NCI-H1417 (cell line): ENCODE measurements around the gene HLA-DOB.

Experiments
- DNase-seq, 3 experiments: peaks; one replicate each; lab custom pipeline; 2025; lab: John Stamatoyannopoulos, UW

The HLA-DOB gene

DNA sequence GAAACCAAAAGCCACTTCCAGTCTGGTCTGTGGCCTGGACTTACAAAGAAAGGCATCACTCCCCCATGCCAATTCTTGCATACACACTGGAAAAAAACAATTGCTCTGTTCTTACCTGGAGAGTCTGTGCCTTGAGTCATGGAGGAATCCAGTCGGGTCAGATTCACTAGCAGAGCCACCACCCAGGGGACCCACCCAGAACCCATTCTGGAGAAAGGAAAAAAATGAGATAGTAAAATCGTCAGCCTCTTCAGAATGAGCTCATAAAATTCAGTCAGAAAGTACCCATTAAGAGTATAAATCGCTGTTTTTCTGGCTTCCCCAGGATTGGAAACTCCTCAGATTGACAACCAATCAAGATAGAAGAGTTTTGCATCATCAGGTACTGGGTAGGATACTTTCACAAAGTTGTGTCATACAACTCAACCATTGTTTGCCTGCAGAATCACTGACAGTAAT lies at the start of gene HLA-DOB:
Gene HLA-DOB (minus strand): TSS at position 257 of the 459 bp plus-strand sequence. CDS start 51 bp downstream, at position 206.
- DNase-seq: no peak

GRCh38 chr6:32865724-32866443 lies 49.1 kb upstream of the HLA-DOB start:
- no peak for DNase-seq

GRCh38 chr6:32862725-32863124 lies 45.9 kb upstream of the HLA-DOB start:
- no peak for DNase-seq

DNA sequence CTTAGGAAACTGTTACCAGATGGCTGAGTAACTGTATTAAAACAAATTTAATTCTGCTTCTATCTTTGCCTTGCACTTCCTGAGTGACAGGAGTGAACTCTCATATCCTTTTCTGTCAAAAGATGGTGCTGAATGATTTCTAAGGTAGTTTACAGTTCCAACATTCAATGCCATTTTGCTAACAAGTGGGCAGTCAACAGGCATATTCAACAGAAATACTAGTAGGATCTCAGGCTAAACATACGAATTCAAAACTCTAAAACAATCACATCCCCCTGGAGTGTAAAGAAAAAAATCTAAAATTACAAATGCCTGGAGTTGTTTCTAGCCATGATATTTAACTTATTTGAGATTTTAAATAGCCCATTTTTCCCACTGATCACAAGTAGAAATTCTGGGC lies 43.9 kb upstream of the HLA-DOB start:
- no peak for DNase-seq

GRCh38 chr6:32858194-32858593 lies 41.4 kb upstream of the HLA-DOB start:
- DNase-seq: no peak

- DNase-seq: no peak
Observed at GRCh38 chr6:32857156-32857891, 40.5 kb upstream of the HLA-DOB start.

DNA sequence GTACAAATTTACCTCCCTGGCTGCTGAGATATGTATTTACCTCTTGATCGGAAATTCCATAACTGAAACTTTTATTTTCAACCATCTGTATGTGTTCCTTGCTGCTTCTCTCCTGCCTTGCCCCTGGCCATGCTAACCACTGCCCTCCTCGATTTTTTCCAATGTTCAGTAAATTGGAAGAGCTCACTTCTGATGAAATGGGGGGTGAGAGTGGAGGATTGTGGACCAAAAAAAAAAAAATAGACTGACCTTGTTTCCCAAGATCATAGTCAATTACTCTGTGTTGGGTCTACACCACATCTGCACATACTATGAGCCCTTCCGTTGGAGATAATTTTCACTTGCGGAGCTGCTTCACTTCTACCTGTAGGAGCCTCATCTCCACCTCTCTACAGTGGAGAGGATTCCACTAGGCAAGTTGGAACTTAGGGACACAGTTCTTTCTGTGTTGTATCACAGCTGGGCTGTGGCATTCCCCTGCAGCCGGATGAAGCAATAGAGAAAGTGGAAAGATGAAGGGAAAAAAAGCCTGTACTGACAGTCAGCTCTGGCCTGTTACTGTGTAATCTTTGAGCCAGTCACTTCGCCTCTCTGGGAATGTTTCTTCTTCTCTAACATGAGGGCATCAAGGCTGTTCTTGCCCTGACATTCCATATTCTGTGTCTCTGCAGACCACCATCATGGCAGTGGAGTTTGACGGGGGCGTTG lies 38.8 kb upstream of the HLA-DOB start:
- no peak for DNase-seq

- DNase-seq: peak in 2 of 3 experiments; percentile 36 to 42
Observed at GRCh38 chr6:32854376-32855178, 37.8 kb upstream of the HLA-DOB start.

GRCh38 chr6:32853541-32854375 lies 37.0 kb upstream of the HLA-DOB start, which contains the start of the genes PSMB9 and TAP1:
TSS of gene PSMB9 (plus strand) at chr6:32854192. CDS start at chr6:32854230, 38 bp downstream.
TSS of gene TAP1 (minus strand) at chr6:32853704. CDS start at chr6:32853636, 68 bp downstream.
- DNase-seq: peak; percentile 75 to 92 (median 83)

DNA sequence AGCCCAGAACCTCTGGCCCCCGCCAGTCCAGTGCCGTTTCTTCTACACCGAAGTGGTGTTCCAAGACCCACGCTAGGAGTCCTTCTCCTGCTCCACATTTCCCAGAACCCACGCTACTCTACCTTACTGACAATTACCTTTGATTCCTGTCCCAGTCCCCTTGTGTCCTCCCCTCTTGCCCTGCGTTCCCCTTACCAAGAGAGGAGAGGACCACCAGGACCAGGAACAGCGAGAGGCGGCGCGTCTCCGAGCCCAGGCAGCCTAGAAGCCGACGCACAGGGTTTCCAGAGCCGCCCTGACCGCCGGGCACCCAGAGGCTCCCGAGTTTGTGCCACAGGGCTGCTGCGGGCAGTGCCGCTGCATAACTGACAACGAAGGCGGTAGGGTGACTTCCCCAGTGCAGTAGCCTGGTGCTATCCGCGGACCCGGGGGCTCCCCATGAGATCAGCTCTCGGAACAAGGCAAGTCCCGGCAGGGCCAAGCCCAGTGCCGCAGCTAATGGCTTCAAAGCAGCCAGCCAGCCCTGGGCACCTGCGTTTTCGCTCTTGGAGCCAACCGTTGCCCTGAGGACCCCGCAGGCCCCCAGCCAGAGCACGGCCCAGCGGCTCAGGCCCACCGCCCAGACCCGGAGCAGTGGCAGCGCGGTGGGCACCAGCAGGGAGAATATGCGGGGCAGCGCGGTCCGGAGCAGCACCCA lies 36.2 kb upstream of the HLA-DOB start:
- DNase-seq: peak; percentile 32 to 58 (median 56)

DNA sequence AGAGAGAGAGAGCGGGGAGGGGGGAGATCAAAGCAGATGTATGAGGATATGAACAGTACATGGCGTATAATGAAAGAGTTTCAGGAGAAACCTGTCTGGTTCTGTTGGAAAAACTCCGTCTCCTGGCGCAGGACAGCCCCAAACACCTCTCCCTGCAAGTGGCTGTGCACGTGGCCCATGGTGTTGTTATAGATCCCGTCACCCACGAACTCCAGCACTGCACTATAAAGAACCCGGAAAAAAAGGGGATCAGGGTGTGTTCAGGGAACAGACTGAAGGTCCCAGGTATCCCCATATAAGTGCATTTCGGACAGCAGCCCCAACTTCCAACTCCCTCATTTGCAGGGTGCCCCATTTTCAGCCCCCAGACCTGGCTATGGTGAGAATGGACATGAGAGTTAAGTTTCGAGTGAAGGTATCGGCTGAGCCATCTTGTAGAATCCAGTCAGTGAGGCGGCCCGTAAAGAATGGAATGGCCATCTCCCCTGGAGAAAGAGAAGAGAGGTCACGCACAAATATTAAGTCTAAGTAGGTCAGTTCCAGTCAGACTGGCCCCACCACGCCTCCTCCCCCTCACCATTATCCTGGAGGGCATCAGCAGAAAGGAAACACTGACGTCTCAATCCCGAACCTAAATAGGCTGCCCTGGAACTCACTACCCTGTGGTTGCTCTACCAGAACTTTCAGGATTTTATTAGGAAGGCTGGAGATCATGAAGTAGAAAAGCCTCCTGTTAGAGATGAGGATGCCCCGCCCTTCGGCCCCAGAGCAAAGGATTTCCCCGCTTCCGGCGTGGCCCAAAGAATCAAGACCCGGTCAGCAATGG lies 35.4 kb upstream of the HLA-DOB start:
- DNase-seq: no peak

- no peak for DNase-seq
Observed at GRCh38 chr6:32851025-32851424, 34.2 kb upstream of the HLA-DOB start.

DNA sequence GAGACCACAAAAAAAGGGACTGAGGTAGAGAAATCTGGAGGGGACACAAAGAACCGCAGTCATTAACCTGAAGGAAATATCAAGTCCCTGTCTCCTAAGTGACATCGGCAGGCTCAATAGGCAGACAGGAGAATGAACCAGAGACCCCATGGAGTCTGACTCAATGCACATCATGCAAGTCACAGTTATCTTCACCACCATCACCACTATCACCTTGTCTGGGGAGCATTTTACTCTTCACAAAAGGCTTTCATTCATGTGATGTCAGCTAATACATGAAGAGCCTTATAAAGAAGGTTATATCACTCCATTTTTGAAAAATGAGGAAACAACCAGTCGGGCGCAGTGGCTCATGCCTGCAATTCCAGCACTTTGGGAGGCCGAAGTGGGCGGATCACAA lies 32.3 kb upstream of the HLA-DOB start:
- no peak for DNase-seq

- no peak for DNase-seq
Observed at GRCh38 chr6:32847795-32848194, 31.0 kb upstream of the HLA-DOB start.

DNA sequence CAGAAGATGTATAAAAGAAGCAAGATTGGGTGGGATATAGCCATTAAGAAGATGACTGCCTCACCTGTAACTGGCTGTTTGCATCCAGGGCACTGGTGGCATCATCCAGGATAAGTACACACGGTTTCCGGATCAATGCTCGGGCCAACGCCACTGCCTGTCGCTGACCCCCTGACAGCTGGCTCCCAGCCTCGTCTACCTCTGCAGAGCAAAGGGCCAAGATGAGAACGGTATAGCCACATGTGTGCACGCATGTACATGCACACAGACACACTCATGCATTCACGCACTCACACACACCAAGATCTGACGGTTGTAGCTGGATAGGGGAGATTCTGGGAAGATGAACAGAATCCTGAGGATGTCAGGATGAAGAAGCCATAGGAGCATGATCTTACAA lies 30.2 kb upstream of the HLA-DOB start:
- DNase-seq: no peak

- no peak for DNase-seq
Observed at GRCh38 chr6:32845384-32845884, 28.6 kb upstream of the HLA-DOB start.

- DNase-seq: no peak
Observed at GRCh38 chr6:32844839-32845383, 28.1 kb upstream of the HLA-DOB start.

- peak; percentile 95 to 98 (median 97) for DNase-seq
Observed at GRCh38 chr6:32843979-32844838, 27.4 kb upstream of the HLA-DOB start, which contains the start of gene PSMB8. TSS of gene PSMB8 (minus strand) at chr6:32844047. CDS start at chr6:32843996, 51 bp downstream.
